ENCODE results near the gene CDC42.

The CDC42 gene

DNA sequence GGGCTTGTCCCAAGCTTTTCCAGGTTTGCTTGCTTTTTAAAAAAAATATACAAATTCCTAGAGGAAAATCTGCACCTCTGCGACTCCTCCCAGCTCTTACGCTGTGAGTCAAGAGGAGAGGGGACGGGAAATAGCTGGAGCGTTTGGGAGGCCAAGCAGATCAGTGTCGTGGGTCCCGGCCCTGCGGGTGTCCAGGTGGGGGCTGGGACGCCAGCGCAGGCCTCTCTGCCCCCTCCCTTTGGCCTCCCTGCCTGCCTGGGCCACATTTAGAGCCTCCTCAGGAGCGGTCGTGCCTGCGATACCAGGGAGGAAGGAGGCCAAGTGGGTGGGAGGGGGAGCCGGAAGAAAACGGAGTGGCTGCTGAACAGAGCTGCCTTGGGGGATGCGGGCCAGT lies 81.4 kb downstream of the CDC42 start:
- Histone ChIP-seq H3K9me3 (ENCODE audit: insufficient read depth, low read depth, low read length) (no peaks in the 10 kb centered on the region), H3K4me3 (ENCODE audit: low read length, poor library complexity, severe bottlenecking) (no peak overlapping the region), H2AFZ (ENCODE audit: low read length) (no peak overlapping the region), H3K9ac (ENCODE audit: low read depth, low read length, poor library complexity, severe bottlenecking) (no peak overlapping the region), H3K4me2 (ENCODE audit: low read depth, low read length, poor library complexity, severe bottlenecking) (no peak overlapping the region), H3K79me2 (ENCODE audit: insufficient read depth, low read length) (no peaks in the 10 kb centered on the region), H3K9me2 (replicated peaks; ENCODE audit: low read depth, low read length) (no peaks in the 10 kb centered on the region), H3K36me3 (ENCODE audit: insufficient read depth, low read length) (no peaks in the 10 kb centered on the region), H3K4me1 (ENCODE audit: insufficient read depth, low read length, poor library complexity, severe bottlenecking) (no peaks in the 10 kb centered on the region), H4K20me1 (ENCODE audit: insufficient read depth, low read length, poor library complexity, severe bottlenecking) (no peaks in the 10 kb centered on the region), H3K27me3 (ENCODE audit: insufficient read depth, low read length, poor library complexity, severe bottlenecking) (no peaks in the 10 kb centered on the region), H3F3A (ENCODE audit: low read depth) (no peaks in the 10 kb centered on the region)
- TF ChIP-seq EZH2phosphoT487 (IDR thresholded peaks at IDR 0.05; ENCODE audit: borderline replicate concordance) = no peak
- TF ChIP-seq, protein P1, sequence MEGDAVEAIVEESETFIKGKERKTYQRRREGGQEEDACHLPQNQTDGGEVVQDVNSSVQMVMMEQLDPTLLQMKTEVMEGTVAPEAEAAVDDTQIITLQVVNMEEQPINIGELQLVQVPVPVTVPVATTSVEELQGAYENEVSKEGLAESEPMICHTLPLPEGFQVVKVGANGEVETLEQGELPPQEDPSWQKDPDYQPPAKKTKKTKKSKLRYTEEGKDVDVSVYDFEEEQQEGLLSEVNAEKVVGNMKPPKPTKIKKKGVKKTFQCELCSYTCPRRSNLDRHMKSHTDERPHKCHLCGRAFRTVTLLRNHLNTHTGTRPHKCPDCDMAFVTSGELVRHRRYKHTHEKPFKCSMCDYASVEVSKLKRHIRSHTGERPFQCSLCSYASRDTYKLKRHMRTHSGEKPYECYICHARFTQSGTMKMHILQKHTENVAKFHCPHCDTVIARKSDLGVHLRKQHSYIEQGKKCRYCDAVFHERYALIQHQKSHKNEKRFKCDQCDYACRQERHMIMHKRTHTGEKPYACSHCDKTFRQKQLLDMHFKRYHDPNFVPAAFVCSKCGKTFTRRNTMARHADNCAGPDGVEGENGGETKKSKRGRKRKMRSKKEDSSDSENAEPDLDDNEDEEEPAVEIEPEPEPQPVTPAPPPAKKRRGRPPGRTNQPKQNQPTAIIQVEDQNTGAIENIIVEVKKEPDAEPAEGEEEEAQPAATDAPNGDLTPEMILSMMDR (conservative IDR thresholded peaks at IDR 0.05; ENCODE audit: low read length) = no peak

- Histone ChIP-seq H3K9ac (ENCODE audit: low read depth, low read length, poor library complexity, severe bottlenecking) (no peak overlapping the region), H3K4me3 (ENCODE audit: low read length, poor library complexity, severe bottlenecking) (no peak overlapping the region), H2AFZ (ENCODE audit: low read length) (no peak overlapping the region), H3K79me2 (ENCODE audit: insufficient read depth, low read length) (no peaks in the 10 kb centered on the region), H3K4me2 (ENCODE audit: low read depth, low read length, poor library complexity, severe bottlenecking) (no peak overlapping the region), H3K27me3 (ENCODE audit: insufficient read depth, low read length, poor library complexity, severe bottlenecking) (no peaks in the 10 kb centered on the region), H3F3A (ENCODE audit: low read depth) (no peaks in the 10 kb centered on the region), H4K20me1 (ENCODE audit: insufficient read depth, low read length, poor library complexity, severe bottlenecking) (no peaks in the 10 kb centered on the region), H3K9me2 (replicated peaks; ENCODE audit: low read depth, low read length) (no peaks in the 10 kb centered on the region), H3K36me3 (ENCODE audit: insufficient read depth, low read length) (no peaks in the 10 kb centered on the region), H3K9me3 (ENCODE audit: insufficient read depth, low read depth, low read length) (no peaks in the 10 kb centered on the region), H3K4me1 (ENCODE audit: insufficient read depth, low read length, poor library complexity, severe bottlenecking) (no peaks in the 10 kb centered on the region)
- TF ChIP-seq, protein P1 (conservative IDR thresholded peaks at IDR 0.05; ENCODE audit: low read length) = no peak
- TF ChIP-seq EZH2phosphoT487 (IDR thresholded peaks at IDR 0.05; ENCODE audit: borderline replicate concordance) = no peak
Observed at GRCh38 chr1:22137004-22137720, 84.7 kb downstream of the CDC42 start.

GRCh38 chr1:22139066-22139594 lies 86.6 kb downstream of the CDC42 start:
- Histone ChIP-seq H3K79me2 (ENCODE audit: insufficient read depth, low read length) (no peaks in the 10 kb centered on the region), H3K9me3 (ENCODE audit: insufficient read depth, low read depth, low read length) (no peaks in the 10 kb centered on the region), H3K4me1 (ENCODE audit: insufficient read depth, low read length, poor library complexity, severe bottlenecking) (no peaks in the 10 kb centered on the region), H3K4me2 (ENCODE audit: low read depth, low read length, poor library complexity, severe bottlenecking) (no peak overlapping the region), H3K9me2 (replicated peaks; ENCODE audit: low read depth, low read length) (no peaks in the 10 kb centered on the region), H3K36me3 (ENCODE audit: insufficient read depth, low read length) (no peaks in the 10 kb centered on the region), H4K20me1 (ENCODE audit: insufficient read depth, low read length, poor library complexity, severe bottlenecking) (no peaks in the 10 kb centered on the region), H3K4me3 (ENCODE audit: low read length, poor library complexity, severe bottlenecking) (no peak overlapping the region), H2AFZ (ENCODE audit: low read length) (no peak overlapping the region), H3K27me3 (ENCODE audit: insufficient read depth, low read length, poor library complexity, severe bottlenecking) (no peaks in the 10 kb centered on the region), H3F3A (ENCODE audit: low read depth) (no peaks in the 10 kb centered on the region), H3K9ac (ENCODE audit: low read depth, low read length, poor library complexity, severe bottlenecking) (no peak overlapping the region)
- no peak for TF ChIP-seq EZH2phosphoT487 (IDR thresholded peaks at IDR 0.05; ENCODE audit: borderline replicate concordance)
- TF ChIP-seq, protein P1 (conservative IDR thresholded peaks at IDR 0.05; ENCODE audit: low read length) = no peak
